Measurements from ENCODE around the gene PMPCA. TPM values are rescaled to one million over a fixed set of nuclear protein-coding genes. Genes with fewer than 3 reads are reported as not detected.

Gene PMPCA, protein sequence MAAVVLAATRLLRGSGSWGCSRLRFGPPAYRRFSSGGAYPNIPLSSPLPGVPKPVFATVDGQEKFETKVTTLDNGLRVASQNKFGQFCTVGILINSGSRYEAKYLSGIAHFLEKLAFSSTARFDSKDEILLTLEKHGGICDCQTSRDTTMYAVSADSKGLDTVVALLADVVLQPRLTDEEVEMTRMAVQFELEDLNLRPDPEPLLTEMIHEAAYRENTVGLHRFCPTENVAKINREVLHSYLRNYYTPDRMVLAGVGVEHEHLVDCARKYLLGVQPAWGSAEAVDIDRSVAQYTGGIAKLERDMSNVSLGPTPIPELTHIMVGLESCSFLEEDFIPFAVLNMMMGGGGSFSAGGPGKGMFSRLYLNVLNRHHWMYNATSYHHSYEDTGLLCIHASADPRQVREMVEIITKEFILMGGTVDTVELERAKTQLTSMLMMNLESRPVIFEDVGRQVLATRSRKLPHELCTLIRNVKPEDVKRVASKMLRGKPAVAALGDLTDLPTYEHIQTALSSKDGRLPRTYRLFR
- 50.7 and 82.5 TPM in 2 replicates for total RNA-seq

DNA sequence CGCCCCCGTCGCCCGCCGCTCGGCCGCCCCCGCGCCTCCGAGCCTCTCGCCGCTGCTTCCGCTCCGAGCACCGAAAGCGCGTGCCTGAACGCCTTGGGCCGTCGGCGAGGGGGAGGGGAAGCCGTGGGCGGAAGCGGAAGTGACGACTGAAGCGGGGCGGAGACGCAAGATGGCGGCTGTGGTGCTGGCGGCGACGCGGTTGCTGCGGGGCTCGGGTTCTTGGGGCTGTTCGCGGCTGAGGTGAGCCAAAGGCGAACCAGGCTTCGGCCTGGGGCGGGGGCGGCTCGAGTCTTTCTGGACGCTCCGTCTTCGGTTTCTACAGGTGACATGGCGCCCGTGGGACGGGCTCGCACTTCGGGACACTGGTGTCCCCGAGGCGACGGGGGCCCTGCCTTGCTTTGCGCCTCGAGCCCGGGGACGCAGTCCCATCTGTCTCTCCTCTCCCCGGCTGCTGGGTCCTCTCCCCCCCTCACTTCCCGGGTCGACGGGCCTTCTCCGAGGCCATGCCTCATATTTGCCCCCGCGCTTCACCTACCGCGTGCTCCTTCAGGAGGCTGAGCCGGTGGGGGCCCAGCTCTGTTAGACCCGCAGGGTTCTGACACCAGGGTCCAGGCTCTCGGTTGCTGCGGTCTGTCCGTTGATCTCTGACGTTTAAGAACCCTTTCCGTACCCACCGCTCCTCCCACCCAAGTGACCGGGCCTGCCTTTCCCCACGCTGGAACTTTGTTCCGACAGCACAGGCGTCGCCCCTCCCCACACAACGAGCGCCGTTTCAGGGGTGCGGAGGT, at the start of gene PMPCA, which contains the start of gene ENTR1:
Gene PMPCA, plus strand, starts transcription at position 159 of the 788 bp plus-strand sequence. Its CDS starts 11 bp downstream, at position 170.
Gene ENTR1, minus strand, starts transcription at position 115 of the 788 bp plus-strand sequence. CDS start 217 bp downstream, outside the sequence.
- H3K4me3 ChIP-seq (ENCODE audit: low read depth, low read length) = peak within 1 kb of the TSS; percentile 90
- TF ChIP-seq, protein P1, sequence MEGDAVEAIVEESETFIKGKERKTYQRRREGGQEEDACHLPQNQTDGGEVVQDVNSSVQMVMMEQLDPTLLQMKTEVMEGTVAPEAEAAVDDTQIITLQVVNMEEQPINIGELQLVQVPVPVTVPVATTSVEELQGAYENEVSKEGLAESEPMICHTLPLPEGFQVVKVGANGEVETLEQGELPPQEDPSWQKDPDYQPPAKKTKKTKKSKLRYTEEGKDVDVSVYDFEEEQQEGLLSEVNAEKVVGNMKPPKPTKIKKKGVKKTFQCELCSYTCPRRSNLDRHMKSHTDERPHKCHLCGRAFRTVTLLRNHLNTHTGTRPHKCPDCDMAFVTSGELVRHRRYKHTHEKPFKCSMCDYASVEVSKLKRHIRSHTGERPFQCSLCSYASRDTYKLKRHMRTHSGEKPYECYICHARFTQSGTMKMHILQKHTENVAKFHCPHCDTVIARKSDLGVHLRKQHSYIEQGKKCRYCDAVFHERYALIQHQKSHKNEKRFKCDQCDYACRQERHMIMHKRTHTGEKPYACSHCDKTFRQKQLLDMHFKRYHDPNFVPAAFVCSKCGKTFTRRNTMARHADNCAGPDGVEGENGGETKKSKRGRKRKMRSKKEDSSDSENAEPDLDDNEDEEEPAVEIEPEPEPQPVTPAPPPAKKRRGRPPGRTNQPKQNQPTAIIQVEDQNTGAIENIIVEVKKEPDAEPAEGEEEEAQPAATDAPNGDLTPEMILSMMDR (conservative IDR thresholded peaks at IDR 0.05; ENCODE audit: low read depth, low read length) = no peak
- peak; percentile 18 for DNase-seq (ENCODE audit: low read depth)

DNA sequence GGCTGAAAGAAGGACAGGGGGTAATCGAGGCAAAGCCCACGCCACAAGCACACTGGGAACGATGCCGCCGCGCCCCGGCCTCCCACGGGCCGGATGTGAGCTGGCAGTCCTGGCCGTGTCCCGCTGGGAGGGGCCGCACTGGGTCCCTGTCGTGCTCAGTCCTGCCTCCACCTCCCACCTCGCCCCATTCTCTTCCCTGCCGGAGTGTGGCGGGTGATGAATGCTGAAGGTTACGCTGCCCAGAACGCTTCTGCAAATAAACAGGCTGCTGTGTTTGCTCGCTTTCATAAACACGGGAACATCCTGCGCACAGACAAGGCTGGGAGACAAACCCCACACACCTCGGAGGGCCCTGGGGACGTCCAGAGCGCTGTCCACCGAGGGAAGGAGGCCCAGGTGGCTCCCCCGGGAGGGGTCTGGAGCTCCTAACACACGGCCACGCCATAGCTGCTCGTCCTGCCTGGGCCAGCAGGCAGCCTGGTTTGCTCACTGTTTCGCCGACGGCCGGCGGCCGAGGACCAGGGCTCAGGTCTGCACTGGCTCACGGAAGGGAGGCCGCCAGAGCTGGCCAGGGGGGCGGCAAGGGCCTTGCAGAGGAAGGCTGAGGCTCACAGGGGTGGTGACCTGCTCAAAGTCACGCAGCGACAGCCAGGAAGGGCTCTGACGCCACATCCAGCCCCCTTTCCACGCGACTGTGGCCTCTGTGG, 49.3 kb upstream of the PMPCA start:
- TF ChIP-seq, protein P1 (conservative IDR thresholded peaks at IDR 0.05; ENCODE audit: low read depth, low read length) = no peak
- no peak for DNase-seq (ENCODE audit: low read depth)

DNA sequence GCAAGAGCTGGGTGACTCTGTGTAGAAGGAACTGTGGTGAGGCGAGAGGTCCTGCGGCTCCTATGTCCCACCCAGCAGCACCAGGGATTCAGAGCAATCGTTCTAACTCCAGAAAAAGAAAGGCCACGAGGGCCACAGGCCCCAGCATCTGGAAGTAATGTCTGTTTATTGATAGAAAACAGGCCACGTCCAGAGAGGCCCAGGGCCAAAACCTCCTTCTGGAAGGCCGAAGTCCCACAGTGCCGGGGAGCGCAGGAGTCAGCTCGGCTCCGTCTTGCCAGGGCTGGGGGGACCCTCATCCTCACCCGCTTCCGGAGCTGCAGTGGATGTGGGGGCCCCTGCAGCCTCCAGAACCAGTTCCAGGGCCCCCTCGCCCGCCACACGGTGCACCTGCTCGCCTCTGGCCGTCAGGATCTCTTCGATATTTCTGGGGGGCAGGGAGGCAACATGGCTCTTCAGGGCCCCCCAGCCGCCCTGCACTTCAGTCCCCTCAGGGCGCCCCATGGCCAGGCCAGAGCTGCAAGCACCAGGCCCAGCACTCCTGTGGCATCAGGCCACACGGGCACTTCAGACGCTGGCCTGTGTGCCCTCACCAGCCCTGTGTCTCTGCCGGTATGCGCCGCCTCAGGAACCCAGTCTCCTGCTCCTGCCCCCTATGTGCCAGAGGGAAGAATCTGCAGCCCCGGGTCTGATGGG, 48.6 kb upstream of the PMPCA start:
- no peak for DNase-seq (ENCODE audit: low read depth)
- no peak overlapping the region for H3K4me3 ChIP-seq (ENCODE audit: low read depth, low read length)
- TF ChIP-seq, protein P1 (conservative IDR thresholded peaks at IDR 0.05; ENCODE audit: low read depth, low read length) = no peak

More for the DNA sequence above, 49.3 kb upstream of the PMPCA start:
- no peak overlapping the region for H3K4me3 ChIP-seq (ENCODE audit: low read depth, low read length)

DNA sequence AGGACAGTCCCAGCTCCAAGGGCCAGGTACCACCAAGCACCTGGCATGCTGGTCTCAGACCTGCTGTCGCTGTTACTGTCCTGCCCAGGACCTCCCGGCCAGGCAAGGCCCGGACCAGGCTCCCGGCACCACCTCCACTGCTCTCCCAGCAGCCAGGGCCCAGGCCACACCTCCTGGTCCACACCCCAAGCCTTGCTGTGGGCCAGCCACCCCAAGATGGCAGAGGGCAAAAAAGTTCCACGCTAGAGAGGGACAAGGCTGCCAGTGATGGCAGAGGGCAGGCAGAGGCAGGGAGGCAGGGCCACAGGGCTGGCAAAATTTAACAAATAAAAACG, 48.0 kb upstream of the PMPCA start:
- no peak overlapping the region for H3K4me3 ChIP-seq (ENCODE audit: low read depth, low read length)
- TF ChIP-seq, protein P1 (conservative IDR thresholded peaks at IDR 0.05; ENCODE audit: low read depth, low read length) = no peak
- DNase-seq (ENCODE audit: low read depth) = no peak

DNA sequence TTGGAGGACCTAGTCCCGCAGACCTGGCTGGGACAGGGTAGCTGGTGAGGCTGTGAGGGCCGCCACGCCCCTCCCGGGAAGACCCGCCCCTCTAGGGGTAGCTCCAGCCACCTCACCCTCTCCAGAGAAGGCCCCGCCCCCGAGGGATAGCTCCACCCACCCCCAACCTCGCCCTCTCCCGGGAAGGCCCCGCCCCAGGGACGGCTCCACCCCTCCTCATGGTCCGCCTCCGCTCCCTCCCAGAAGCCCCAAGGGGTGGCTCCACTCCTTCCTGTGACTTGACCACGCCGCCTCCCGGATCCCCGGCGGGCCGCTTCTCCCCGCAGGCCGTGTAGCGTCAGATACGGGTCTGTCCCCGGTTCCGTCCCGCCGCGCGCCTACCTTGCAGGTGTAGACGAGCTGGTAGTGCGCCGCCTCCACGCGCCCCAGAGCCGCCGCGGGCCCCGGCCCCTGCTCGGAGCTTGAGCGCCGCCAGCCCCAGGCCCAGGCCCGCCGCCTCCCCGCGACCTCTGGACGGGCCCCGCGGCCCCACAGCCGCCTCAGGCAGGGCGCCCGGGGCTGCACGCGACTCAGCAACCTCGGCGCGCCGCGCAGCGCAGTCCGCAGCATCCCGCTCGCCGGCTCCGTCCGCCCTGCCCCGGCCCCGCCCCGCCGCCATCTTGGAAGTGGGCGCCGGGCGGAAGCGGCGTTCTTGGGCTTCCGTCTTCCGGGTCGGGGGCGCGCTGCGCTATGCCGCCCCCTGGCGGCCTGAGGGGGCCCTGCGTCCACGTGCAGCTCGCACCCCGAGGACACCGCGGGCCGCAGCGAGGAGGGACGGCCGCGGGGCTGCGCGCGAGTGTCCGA, 47.1 kb upstream of the PMPCA start, which contains the start of gene DNLZ:
Gene DNLZ, minus strand, starts transcription at position 639 of the 843 bp plus-strand sequence. Its CDS starts 30 bp downstream, at position 609.
- peak; percentile 37 for DNase-seq (ENCODE audit: low read depth)
- TF ChIP-seq, protein P1 (conservative IDR thresholded peaks at IDR 0.05; ENCODE audit: low read depth, low read length) = peak; percentile 76
- H3K4me3 ChIP-seq (ENCODE audit: low read depth, low read length) = peak within 1 kb of the TSS; percentile 79
